AG09309 (cell line): ENCODE measurements around the gene NEDD8.

Experiments
- DNase-seq: peaks from one replicate; pipeline ENCODE4 v3.0.0-alpha.2; 2010; ENCODE audit warnings: low read depth
- H3K4me3 ChIP-seq: 2 replicates; pipeline ENCODE4 v1.5.1; 2011; ENCODE audit warnings: mild to moderate bottlenecking, low read depth, low read length, moderate library complexity; ENCODE audit not compliant: control insufficient read depth
- CTCF ChIP-seq: IDR thresholded peaks from 2 replicates; pipeline ENCODE4 v1.5.1; 2011; ENCODE audit warnings: mild to moderate bottlenecking, low read depth, low read length, inconsistent platforms; ENCODE audit not compliant: insufficient read depth, control insufficient read depth; ENCODE audit errors: missing control alignments

Gene NEDD8

GRCh38 chr14:24213866-24214662, 18.1 kb downstream of the NEDD8 start:
- no peak for TF ChIP-seq CTCF
- no peak for DNase-seq
- peak overlapping the region; percentile 80 for H3K4me3 ChIP-seq

- H3K4me3 ChIP-seq = peak within 1 kb of the TSS; percentile 80
- DNase-seq = peak; percentile 89
- TF ChIP-seq CTCF = peak; percentile 36
Observed at GRCh38 chr14:24212924-24213865, 19.0 kb downstream of the NEDD8 start, which contains the start of gene CHMP4A. Gene CHMP4A, minus strand, starts transcription at chr14:24213488. Its CDS starts 49 bp downstream, at chr14:24213439.

GRCh38 chr14:24211311-24211710, 20.9 kb downstream of the NEDD8 start:
- TF ChIP-seq CTCF = no peak
- H3K4me3 ChIP-seq = no peak overlapping the region
- no peak for DNase-seq

- no peak for TF ChIP-seq CTCF
- no peak overlapping the region for H3K4me3 ChIP-seq
- DNase-seq = no peak
Observed at GRCh38 chr14:24207625-24208024, 24.5 kb downstream of the NEDD8 start.

- H3K4me3 ChIP-seq = no peak overlapping the region
- no peak for TF ChIP-seq CTCF
- DNase-seq = no peak
Observed at GRCh38 chr14:24207104-24207551, 25.0 kb downstream of the NEDD8 start.

GRCh38 chr14:24206260-24207103, 25.7 kb downstream of the NEDD8 start:
- H3K4me3 ChIP-seq = no peak overlapping the region
- no peak for DNase-seq
- TF ChIP-seq CTCF = no peak
